ENCODE measurements around the gene ERCC3.

Gene ERCC3

GRCh38 chr2:127231130-127231865 is 62.6 kb downstream of the ERCC3 start:
- no peak for TF ChIP-seq CREB5 (CRISPR knock-in tag; IDR thresholded peaks at IDR 0.05; ENCODE audit: low read depth)
- no peak for TF ChIP-seq PATZ1 (CRISPR knock-in tag; IDR thresholded peaks at IDR 0.05; ENCODE audit: borderline replicate concordance)
- TF ChIP-seq ESRRG (CRISPR knock-in tag; IDR thresholded peaks at IDR 0.05), result no peak
- no peak for TF ChIP-seq ISL1 (CRISPR knock-in tag; IDR thresholded peaks at IDR 0.05)
- no peak for TF ChIP-seq TCF4 (CRISPR knock-in tag; IDR thresholded peaks at IDR 0.05; ENCODE audit: borderline replicate concordance)
- TF ChIP-seq POU6F1 (CRISPR knock-in tag; IDR thresholded peaks at IDR 0.05; ENCODE audit: borderline replicate concordance, low read depth), result no peak
- no peak for TF ChIP-seq OSR1 (CRISPR knock-in tag; IDR thresholded peaks at IDR 0.05)
- TF ChIP-seq CSRNP3 (CRISPR knock-in tag; IDR thresholded peaks at IDR 0.05), result no peak
- TF ChIP-seq RARB (CRISPR knock-in tag; IDR thresholded peaks at IDR 0.05), result no peak
- no peak for TF ChIP-seq TSHZ2 (CRISPR knock-in tag; IDR thresholded peaks at IDR 0.05)
- no peak for TF ChIP-seq ZC3H10 (CRISPR knock-in tag; IDR thresholded peaks at IDR 0.05)
- no peak for TF ChIP-seq ARNTL (CRISPR knock-in tag; IDR thresholded peaks at IDR 0.05; ENCODE audit: borderline replicate concordance, low read depth)
- TF ChIP-seq GLIS3 (CRISPR knock-in tag; IDR thresholded peaks at IDR 0.05), result no peak
- TF ChIP-seq CSDC2 (CRISPR knock-in tag; IDR thresholded peaks at IDR 0.05), result no peak
- no peak for TF ChIP-seq PPARA (CRISPR knock-in tag; IDR thresholded peaks at IDR 0.05; ENCODE audit: borderline replicate concordance)
- TF ChIP-seq TOX (CRISPR knock-in tag; IDR thresholded peaks at IDR 0.05; ENCODE audit: borderline replicate concordance), result no peak
- no peak for TF ChIP-seq ZNF565 (CRISPR knock-in tag; conservative IDR thresholded peaks at IDR 0.05; ENCODE audit: low read depth)
- no peak for TF ChIP-seq ZFP3 (CRISPR knock-in tag; IDR thresholded peaks at IDR 0.05)
- no peak for TF ChIP-seq SNAI2 (CRISPR knock-in tag; IDR thresholded peaks at IDR 0.05)
- TF ChIP-seq ZNF8 (CRISPR knock-in tag; IDR thresholded peaks at IDR 0.05), result no peak

GRCh38 chr2:127229555-127229954 is 64.4 kb downstream of the ERCC3 start:
- TF ChIP-seq PATZ1 (CRISPR knock-in tag; IDR thresholded peaks at IDR 0.05; ENCODE audit: borderline replicate concordance) (no peak), BACH2 (CRISPR knock-in tag; IDR thresholded peaks at IDR 0.05; ENCODE audit: borderline replicate concordance) (no peak)
- no peak for ATAC-seq

More at GRCh38 chr2:127231130-127231865, 62.6 kb downstream of the ERCC3 start:
- ATAC-seq, result no peak
